NB4 (cell line): ENCODE measurements around the gene NMD3.

Experiments used
- DNase-seq: peaks from one replicate; pipeline ENCODE4 v3.0.0; 2010; ENCODE audit warnings: low read depth
- H3K4me3 ChIP-seq: one replicate; pipeline ENCODE4 v1.5.1; 2011; ENCODE audit warnings: mild to moderate bottlenecking, low read depth, low read length, moderate library complexity
- CTCF ChIP-seq: IDR thresholded peaks from one replicate; pipeline ENCODE4 v1.5.1; 2012; ENCODE audit warnings: low read depth, low read length
- MAX ChIP-seq: IDR thresholded peaks from 2 replicates; pipeline ENCODE4 v1.6.1; 2011; ENCODE audit warnings: low read depth, low read length
- MYC ChIP-seq: IDR thresholded peaks from 2 replicates; pipeline ENCODE4 v1.6.1; 2011; ENCODE audit warnings: low read depth, low read length
- POLR2A ChIP-seq: IDR thresholded peaks from 2 replicates; pipeline ENCODE4 v1.6.1; 2011; ENCODE audit warnings: mild to moderate bottlenecking; ENCODE audit not compliant: insufficient read length; ENCODE audit errors: extremely low read depth

NMD3 gene

GRCh38 chr3:161265916-161266571 lies 44.9 kb downstream of the NMD3 start:
- no peak for DNase-seq
- H3K4me3 ChIP-seq = no peak overlapping the region
- TF ChIP-seq MAX (no peak), CTCF (no peak), POLR2A (no peak), MYC (no peak)

- TF ChIP-seq CTCF (no peak), MAX (no peak), MYC (no peak), POLR2A (no peak)
- no peak overlapping the region for H3K4me3 ChIP-seq
- DNase-seq = no peak
These were observed 45.6 kb downstream of the NMD3 start for GRCh38 chr3:161266731-161267150.

GRCh38 chr3:161267646-161268045 lies 46.5 kb downstream of the NMD3 start:
- DNase-seq = no peak
- TF ChIP-seq MAX (no peak), POLR2A (no peak), MYC (no peak), CTCF (no peak)
- H3K4me3 ChIP-seq = no peak overlapping the region

GRCh38 chr3:161268601-161269000 lies 47.5 kb downstream of the NMD3 start:
- TF ChIP-seq MYC (no peak), MAX (no peak), CTCF (no peak), POLR2A (no peak)
- no peak overlapping the region for H3K4me3 ChIP-seq
- no peak for DNase-seq

GRCh38 chr3:161270991-161271390 lies 49.9 kb downstream of the NMD3 start:
- DNase-seq = no peak
- TF ChIP-seq CTCF (no peak), POLR2A (no peak), MYC (no peak), MAX (no peak)

More at GRCh38 chr3:161270991-161271390, 49.9 kb downstream of the NMD3 start:
- H3K4me3 ChIP-seq = no peak overlapping the region
